ENCODE measurements around the gene GDPD2. TPM values are rescaled to one million over a fixed set of nuclear protein-coding genes. Genes with fewer than 3 reads are reported as not detected.

Gene GDPD2
- total and polyA plus RNA-seq, 2 experiments from 2014 or later: not detected

- TF ChIP-seq, protein P1, sequence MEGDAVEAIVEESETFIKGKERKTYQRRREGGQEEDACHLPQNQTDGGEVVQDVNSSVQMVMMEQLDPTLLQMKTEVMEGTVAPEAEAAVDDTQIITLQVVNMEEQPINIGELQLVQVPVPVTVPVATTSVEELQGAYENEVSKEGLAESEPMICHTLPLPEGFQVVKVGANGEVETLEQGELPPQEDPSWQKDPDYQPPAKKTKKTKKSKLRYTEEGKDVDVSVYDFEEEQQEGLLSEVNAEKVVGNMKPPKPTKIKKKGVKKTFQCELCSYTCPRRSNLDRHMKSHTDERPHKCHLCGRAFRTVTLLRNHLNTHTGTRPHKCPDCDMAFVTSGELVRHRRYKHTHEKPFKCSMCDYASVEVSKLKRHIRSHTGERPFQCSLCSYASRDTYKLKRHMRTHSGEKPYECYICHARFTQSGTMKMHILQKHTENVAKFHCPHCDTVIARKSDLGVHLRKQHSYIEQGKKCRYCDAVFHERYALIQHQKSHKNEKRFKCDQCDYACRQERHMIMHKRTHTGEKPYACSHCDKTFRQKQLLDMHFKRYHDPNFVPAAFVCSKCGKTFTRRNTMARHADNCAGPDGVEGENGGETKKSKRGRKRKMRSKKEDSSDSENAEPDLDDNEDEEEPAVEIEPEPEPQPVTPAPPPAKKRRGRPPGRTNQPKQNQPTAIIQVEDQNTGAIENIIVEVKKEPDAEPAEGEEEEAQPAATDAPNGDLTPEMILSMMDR (IDR thresholded peaks at IDR 0.05; ENCODE audit: low read depth, low read length): no peak
- Histone ChIP-seq H3K27ac (peak overlapping the region; percentile 86), H3K4me3 (no peak overlapping the region), H3K9me3 (ENCODE audit: low read depth) (no peaks in the 10 kb centered on the region), H3K27me3 (no peaks in the 10 kb centered on the region), H3K36me3 (no peaks in the 10 kb centered on the region), H3K4me1 (ENCODE audit: low read depth) (peaks cover 47% of the 10 kb centered on the region)
- DNase-seq (ENCODE audit: low read depth in 1 of 2, low spot score in 1 of 2): peak in 1 of 2 donors; percentile 33
These were observed 55.6 kb downstream of the GDPD2 start for GRCh38 chrX:70478526-70479245.

GRCh38 chrX:70479247-70479921 lies 56.3 kb downstream of the GDPD2 start:
- Histone ChIP-seq H3K9me3 (ENCODE audit: low read depth) (no peaks in the 10 kb centered on the region), H3K27me3 (no peaks in the 10 kb centered on the region), H3K4me3 (no peak overlapping the region), H3K36me3 (no peaks in the 10 kb centered on the region), H3K27ac (peak overlapping the region; percentile 86), H3K4me1 (ENCODE audit: low read depth) (peaks cover 47% of the 10 kb centered on the region)
- DNase-seq (ENCODE audit: low read depth in 1 of 2, low spot score in 1 of 2): peak in 1 of 2 donors; percentile 64
- TF ChIP-seq, protein P1 (IDR thresholded peaks at IDR 0.05; ENCODE audit: low read depth, low read length): no peak

GRCh38 chrX:70479922-70480659 lies 57.0 kb downstream of the GDPD2 start:
- TF ChIP-seq, protein P1 (IDR thresholded peaks at IDR 0.05; ENCODE audit: low read depth, low read length): no peak
- Histone ChIP-seq H3K27ac (peak overlapping the region; percentile 86), H3K9me3 (ENCODE audit: low read depth) (no peaks in the 10 kb centered on the region), H3K4me3 (no peak overlapping the region), H3K27me3 (no peaks in the 10 kb centered on the region), H3K4me1 (ENCODE audit: low read depth) (peaks cover 47% of the 10 kb centered on the region), H3K36me3 (no peaks in the 10 kb centered on the region)
- peak; percentile 17 to 54 for DNase-seq (ENCODE audit: low read depth in 1 of 2, low spot score in 1 of 2)

DNA sequence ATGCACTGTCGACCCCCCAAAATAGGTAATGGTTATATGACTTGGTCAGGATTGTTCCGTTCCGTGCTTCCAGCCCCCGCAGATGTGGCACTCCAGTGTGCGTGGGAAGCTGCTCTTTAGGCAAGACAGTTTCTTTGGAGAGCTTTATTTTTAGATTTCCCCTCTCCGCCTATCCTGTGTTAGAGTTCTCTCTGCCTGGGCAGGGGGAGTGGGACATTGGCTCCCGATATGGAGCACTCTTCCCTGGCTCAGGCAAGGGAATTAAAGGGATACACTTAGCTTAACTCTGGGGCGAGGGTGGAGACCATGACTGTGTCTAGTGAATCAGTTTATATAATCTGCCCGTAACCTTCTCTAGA lies 57.5 kb downstream of the GDPD2 start:
- peaks cover 47% of the 10 kb centered on the region for H3K4me1 ChIP-seq (ENCODE audit: low read depth)
- peak; percentile 45 to 77 for DNase-seq (ENCODE audit: low read depth in 1 of 2, low spot score in 1 of 2)
- no peaks in the 10 kb centered on the region for H3K27me3 ChIP-seq
- TF ChIP-seq, protein P1 (IDR thresholded peaks at IDR 0.05; ENCODE audit: low read depth, low read length): no peak
- H3K36me3 ChIP-seq: no peaks in the 10 kb centered on the region
- H3K27ac ChIP-seq: peak overlapping the region; percentile 86
- H3K4me3 ChIP-seq: no peak overlapping the region
- no peaks in the 10 kb centered on the region for H3K9me3 ChIP-seq (ENCODE audit: low read depth)

DNA sequence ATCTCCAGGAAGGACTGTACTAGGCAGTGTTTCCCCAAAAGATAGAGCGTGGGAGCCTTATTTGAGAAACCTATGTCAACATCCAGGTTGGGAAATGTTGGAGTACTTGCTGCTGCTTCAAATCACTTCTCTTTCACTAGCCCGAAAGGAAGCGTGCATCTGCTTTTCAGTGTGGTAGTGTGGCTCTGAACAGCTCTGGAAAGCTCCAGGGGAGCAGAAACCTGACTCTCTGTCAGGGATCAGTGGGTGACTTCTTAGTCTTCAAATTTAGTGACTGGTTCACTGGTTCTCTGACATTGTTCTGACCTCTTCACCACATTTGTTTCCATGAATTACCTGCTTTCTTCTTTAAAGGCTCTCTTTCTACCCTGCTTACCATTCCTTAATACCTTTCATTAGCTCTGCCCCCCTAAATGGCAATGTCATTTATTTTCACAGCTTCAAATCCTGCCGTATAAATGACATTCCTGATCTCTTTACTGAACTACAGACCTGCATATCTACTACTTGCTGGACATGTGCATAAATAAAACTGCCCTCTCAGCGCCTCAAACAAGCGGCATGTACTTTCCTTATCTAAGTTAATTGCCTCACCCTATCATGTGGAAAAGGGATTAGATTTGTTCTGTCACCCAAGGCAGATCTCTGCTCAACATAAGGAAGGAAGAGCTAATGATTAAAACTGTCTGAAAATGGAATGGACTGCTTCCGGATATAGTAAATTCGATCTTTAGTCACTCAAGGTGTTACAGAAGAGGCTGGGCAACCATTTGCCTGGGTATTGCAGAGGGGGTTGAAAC lies 58.6 kb downstream of the GDPD2 start:
- Histone ChIP-seq H3K36me3 (no peaks in the 10 kb centered on the region), H3K9me3 (ENCODE audit: low read depth) (no peaks in the 10 kb centered on the region), H3K27me3 (no peaks in the 10 kb centered on the region), H3K4me3 (no peak overlapping the region), H3K4me1 (ENCODE audit: low read depth) (peaks cover 41% of the 10 kb centered on the region), H3K27ac (peak overlapping the region; percentile 86)
- peak; percentile 13 to 59 for DNase-seq (ENCODE audit: low read depth in 1 of 2, low spot score in 1 of 2)
- TF ChIP-seq, protein P1 (IDR thresholded peaks at IDR 0.05; ENCODE audit: low read depth, low read length): no peak
